ENCODE results near the gene RASL11A.
"Not testable (repeated sequence)": the region's sequence is repeated elsewhere in the genome, so short reads cannot be mapped to it uniquely, and the experiment has no call there.

The RASL11A gene

GRCh38 chr13:27269114-27269665 lies 1.4 kb upstream of the RASL11A start:
- no peak for DNase-seq

- no peak for DNase-seq
These were observed 1.0 kb downstream of the RASL11A start for GRCh38 chr13:27271570-27272096.

DNA sequence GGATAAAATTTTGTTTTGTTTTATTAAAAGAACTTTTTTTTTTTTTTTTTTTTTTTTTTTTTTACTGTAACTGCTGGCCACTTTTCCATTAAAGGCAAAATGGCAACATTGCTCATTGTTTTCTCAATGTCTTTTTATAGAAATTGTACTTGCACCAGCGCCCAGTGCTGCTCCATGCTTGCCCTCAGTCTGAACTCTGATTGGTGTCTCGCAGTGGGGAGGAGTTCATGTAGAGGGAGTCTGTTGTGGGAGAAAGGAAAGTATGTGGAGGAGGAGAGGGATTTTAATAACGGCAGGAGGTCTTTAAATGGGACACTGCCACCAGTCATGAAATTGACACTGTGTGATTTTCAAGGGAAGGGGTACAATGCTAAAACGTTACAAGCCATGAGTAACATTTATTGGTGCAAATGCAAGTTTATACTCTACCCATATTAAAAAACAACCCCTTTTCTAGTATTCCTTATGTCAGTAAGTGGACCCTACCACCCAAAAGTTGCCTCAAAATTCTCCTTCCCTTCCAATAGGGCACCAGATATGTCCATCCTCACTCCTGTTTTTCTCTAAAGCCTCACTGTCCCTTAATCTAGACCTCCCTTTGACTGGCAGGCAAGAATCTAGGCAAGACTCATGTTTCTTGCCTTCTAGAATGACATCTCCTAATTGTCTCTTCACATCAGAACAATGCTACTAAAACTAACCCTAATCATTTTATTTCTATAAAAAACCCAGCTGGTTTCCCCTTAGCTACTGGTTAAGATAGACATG lies 3.2 kb downstream of the RASL11A start:
- DNase-seq: no peak

DNA sequence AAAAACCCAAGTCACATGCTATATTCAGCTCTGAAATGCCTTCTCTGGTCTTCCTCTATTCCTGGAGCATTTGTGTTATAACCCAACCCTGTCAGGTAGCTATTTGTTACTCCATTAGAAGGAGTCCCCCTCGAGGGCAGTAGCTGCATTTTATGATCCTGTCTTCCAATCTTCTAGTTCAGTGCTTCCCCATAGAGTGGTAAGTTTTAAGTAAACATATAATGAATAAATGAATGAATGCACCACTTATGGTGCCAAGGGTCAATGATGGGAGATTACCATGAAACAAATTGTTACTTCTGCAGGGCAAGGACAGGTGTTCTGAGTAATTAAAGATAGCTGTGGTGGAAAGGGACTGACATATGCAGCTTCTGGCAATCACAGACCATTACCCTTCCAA lies 4.0 kb downstream of the RASL11A start:
- no peak for DNase-seq

DNA sequence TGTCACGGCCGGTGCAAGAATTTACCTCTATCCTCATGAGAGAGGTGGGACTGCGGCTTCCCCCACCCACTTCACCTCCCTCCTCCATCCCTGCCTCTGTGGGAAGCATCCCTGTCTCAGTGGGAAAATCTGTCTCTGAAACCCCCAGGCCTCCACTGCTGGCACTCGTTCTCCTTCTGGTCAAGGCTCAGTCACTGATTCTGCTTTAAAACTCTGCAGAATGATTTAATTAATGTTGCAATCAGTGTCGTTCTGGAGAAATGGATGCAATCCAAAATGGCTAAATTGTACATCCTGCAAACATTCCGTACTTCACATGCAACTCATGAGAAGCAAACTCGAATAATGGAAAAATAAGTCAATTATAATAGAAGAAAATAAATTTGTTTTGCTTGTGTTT lies 5.6 kb downstream of the RASL11A start:
- no peak for DNase-seq

DNA sequence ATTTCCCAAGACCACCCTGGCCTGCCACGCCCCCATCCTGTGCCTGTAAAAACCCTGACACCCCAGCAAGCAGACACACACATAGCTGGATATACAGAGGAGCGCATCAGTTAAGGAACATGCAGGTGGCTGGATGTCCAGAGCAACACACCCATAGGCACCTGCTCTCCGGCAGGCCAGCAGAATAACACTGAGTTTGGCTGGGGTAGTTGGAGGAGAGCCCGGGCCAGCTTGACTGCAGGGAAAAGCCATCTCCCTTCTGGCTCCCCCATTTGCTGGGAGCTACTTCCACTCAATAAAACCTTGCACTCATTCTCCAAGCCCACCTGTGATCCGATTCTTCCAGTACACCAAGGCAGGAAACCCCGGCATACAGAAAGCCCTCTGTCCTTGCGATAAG lies 8.9 kb downstream of the RASL11A start:
- no peak for DNase-seq

GRCh38 chr13:27280009-27280656 lies 9.5 kb downstream of the RASL11A start:
- no peak for DNase-seq

GRCh38 chr13:27280841-27281240 lies 10.2 kb downstream of the RASL11A start:
- DNase-seq: no peak

GRCh38 chr13:27281420-27281819 lies 10.8 kb downstream of the RASL11A start:
- no peak for DNase-seq

- DNase-seq: peak; percentile 67
These were observed 13.4 kb downstream of the RASL11A start for GRCh38 chr13:27283906-27284493.

DNA sequence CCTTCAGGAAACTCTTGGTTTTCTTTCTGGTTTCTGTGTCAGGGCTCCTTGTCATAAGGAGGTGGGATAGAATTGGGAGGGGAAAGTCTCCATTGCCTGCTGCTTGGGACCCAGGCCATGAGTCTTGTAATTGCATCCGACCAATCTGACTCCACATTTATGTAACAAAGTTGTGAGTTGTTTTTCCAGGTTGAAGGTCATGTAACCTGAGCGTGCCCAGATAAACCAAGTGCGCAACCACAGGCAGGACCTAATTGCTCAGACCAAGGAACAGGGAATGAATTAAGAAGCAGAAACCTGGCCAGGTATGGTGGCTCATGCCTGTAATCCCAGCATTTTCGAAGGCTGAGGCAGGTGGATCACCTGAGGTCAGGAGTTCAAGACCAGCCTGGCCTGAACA lies 17.8 kb downstream of the RASL11A start:
- no peak for DNase-seq

DNA sequence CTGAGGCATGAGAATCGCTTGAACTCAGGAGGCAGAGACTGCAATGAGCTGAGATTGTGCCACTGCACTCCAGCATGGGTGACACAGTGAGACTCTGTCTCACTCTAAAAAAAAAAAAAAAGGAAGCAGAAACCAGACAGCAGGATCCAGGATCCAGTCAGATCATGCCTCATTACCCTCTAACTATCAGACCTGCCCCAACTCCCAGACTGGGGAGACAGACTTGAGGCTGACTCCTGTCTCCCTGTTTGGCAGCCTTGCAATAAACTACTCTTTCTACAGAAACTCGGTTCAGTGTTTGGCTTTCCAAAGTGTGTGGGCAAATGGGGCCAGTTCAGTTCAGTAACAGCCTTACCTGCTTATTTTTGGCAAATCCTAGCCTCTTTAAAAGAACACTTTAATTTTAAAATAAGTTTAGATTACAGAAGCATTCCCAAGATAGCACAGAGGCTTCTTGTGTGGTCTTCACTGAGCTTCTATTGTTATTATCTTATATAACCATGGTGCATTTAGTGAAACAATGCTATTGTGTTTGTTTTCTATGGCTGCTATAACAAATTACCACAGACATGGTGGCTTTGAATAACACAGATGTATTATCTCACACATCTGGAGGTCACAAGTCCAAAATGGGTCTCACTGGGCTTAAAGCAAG lies 18.5 kb downstream of the RASL11A start:
- no peak for DNase-seq

DNA sequence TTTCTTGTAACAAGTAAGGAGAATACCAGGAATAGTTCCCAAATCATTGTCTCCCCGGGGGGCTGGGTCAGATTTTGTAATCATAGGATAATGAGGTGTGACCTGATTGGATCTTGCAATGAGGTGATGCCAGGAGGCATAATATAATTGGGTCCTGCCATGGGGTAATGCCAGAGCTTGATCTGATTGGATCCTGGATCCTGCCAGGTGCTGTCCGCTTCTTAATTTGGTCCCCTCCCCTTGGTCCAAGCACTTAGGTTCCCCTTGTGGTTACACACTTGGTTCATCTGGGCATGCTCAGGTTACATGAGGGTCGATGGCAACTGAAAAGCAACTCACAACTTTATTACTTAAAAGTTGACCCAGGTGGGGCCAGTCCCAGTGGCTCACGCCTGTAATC lies 20.1 kb downstream of the RASL11A start:
- no peak for DNase-seq

DNA sequence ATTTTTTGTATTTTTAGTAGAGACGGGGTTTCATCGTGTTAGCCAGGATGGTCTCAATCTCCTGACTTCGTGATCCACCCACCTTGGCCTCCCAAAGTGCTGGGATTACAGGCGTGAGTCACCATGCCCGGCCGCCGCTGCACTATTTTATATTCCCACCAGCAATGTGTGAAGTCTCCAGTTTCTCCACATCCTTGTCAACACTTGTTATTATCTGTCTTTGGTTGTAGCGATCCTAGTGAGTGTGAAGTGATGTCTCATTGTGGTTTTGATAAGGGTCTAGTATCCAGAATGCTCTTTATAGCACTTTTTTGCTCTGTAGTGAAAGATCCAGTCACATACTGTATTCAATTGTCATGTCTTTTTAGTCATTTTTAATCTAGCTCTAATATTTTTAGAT lies 21.3 kb downstream of the RASL11A start:
- peak; percentile 31 for DNase-seq

- DNase-seq: no peak
These were observed 22.6 kb downstream of the RASL11A start for GRCh38 chr13:27293076-27293691.

- DNase-seq: peak; percentile 12
These were observed 23.4 kb downstream of the RASL11A start for GRCh38 chr13:27293873-27294515.

- no peak for DNase-seq
These were observed 24.5 kb downstream of the RASL11A start for GRCh38 chr13:27295096-27295495.

DNA sequence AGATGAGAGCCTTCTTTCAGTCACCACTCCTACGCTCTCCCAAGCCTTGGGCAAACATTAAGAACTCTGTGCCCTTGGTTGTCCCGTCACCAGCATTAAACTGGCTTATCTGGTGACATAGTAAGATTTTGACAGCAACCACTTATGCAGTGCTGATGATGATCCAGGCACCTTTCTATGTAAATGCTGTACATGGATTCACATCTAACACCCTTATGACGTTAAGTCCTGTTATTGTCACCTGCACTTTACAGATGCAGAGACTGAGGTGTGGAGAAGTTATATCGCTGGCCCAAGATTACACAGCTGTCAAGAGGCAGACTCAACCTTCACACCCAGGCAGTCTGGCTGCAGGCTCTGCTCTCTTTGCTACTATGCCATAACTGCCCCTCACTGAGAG lies 25.0 kb downstream of the RASL11A start:
- no peak for DNase-seq

DNA sequence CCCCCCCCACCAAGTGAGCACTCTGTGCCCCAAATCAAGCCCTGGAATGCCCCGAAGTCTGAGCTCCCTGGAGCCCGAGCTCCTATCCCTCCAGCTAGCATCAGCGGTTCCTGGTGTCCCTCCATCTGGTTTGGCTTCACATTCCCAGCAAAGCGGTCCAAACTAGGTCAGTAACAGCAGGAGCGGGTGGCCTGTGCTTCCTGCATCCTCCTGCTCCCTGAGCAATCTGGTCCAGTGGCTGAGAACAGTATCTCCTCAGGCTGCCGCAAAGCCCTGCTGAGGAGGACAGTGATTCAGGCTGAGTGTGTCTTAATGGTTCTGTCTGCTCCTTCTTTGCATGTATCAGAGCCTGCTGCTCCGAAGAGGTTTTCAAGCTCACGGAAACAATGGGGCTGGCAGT lies 25.9 kb downstream of the RASL11A start:
- no peak for DNase-seq

- no peak for DNase-seq
These were observed 28.2 kb downstream of the RASL11A start for GRCh38 chr13:27298849-27299248.

DNA sequence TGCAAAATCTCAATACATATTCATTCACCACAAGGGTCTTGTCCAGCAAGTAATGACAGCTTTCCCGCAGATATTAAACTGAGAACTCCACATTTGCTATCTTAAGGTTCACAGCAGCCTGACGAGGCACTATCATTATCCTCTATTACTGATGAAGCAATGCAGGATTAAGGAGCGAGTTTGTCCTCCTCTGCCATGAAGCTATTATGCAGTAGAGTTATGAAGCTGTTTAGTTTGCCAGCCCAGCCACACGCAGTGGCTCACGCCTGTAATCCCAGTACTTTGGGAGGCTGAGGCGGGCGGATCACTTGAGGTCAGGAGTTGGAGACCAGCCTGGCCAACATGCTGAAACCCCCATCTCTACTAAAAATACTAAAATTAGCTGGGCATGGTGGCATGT lies 29.8 kb downstream of the RASL11A start:
- not testable (repeated sequence) for DNase-seq

DNA sequence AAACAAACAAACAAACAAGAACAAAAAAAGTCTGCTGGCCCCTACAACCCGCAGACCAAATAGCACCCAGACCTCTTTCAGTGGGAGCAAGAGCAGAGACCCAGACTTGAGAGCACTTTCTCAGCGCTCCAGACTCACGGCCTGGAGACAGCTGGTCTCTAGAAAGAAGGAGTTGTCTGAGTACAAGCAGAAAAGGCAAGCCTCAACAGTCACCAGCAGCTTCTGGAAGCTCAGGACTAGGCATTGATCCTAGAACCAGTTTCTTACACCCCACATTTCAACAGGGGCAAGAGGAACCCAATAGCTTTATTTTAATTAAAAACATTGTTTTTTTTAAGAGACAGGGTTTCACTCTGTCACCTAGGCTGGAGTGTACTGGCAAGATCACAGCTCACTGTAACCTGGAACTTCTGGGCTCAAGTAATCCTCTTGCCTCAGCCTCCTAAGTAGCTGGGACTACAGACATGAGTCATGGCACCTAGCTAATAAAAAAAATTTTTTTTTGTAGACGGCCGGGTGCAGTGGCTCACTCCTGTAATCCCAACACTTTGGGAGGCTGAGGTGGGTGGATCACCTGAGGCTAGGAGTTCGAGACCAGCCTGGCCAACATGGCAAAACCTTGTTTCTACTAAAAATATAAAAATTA lies 30.4 kb downstream of the RASL11A start:
- no peak for DNase-seq
